AG08395 (cell line): ENCODE data around the gene PFDN5.
"Not testable (repeated sequence)": the region's sequence is repeated elsewhere in the genome, so short reads cannot be mapped to it uniquely, and the experiment has no call there.

ENCODE experiments used
- DNase-seq: peaks from one replicate; pipeline ENCODE4 v3.0.0; 2012; ENCODE audit warnings: mixed read lengths, low spot score

PFDN5 gene

DNA sequence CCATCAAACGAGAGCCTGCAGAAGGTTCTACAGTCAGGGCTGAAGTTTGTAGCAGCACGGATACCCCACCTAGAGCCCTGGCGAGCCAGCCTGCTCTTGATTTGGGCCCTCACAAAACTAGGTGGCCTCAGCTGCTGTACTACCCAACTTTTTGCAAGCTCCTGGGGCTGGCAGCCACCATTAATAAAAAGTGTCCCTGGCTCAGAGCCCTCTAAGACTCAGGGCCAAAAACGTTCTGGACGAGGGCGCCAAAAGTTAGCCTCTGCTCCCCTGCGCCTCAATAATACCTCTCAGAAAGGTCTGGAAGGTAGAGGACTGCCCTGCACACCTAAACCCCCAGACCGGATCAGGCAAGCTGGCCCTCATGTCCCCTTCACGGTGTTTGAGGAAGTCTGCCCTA, 8.9 kb upstream of the PFDN5 start:
- no peak for DNase-seq

DNA sequence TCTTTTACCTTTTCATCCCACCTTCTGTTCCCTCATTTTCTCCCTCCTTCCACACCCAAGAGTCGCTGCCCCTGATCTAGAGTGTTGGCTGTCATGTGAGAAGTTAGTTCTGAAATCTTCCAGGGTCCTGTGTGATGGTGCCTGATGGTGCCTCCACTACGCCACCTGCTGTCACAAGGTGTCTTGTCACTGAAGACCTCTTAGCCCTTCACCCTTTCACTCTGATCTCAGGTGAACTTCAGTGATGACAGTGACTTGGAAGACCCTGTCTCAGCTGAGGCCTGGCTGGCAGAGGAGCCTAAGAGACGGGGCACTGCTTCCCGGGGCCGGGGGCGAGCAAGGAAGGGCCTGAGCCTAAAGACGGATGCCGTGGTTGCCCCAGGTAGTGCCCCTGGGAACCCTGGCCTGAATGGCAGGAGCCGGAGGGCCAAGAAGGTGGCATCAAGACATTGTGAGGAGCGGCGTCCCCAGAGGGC, 7.6 kb upstream of the PFDN5 start:
- DNase-seq: peak; percentile 73

GRCh38 chr12:53288322-53288721, 7.0 kb upstream of the PFDN5 start:
- no peak for DNase-seq

DNA sequence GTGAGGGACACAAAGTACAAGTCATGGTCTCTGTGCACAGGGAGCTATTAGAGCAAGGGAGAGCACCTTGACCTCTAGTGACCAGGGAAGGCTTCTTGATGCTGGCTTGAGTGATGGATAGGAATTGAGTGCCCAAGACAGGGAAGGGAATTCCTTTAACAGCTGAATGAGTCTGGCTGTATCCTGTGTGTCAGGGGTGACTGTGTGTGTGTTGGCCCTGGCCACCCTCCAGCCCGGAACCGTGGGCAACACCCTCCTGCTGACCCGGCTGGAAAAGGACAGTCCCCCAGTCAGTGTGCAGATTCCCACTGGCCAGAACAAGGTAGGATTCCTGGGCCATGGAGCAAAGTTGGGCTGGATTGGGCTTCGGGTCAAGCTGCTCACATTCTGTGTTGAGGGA, 5.5 kb upstream of the PFDN5 start:
- peak; percentile 57 for DNase-seq

- DNase-seq: no peak
These were observed 4.7 kb upstream of the PFDN5 start for GRCh38 chr12:53290661-53291060.

- no peak for DNase-seq
These were observed 2.9 kb upstream of the PFDN5 start for GRCh38 chr12:53292426-53292825.

DNA sequence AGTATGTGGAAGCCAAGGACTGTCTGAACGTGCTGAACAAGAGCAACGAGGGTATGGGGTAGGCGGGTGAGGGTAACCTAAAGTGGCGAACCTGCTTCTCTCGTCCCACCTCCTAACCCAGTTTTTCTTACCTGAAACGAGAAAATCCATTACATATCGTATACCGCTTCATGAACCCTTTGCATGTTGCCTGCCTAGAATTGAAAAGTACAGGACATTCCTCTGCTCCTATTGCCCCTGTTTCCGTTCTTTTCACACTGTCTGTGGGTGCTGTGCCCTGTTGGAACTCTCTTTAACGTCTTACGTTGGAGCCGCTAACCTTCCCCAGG, 513 bp downstream of the PFDN5 start:
- DNase-seq: no peak

DNA sequence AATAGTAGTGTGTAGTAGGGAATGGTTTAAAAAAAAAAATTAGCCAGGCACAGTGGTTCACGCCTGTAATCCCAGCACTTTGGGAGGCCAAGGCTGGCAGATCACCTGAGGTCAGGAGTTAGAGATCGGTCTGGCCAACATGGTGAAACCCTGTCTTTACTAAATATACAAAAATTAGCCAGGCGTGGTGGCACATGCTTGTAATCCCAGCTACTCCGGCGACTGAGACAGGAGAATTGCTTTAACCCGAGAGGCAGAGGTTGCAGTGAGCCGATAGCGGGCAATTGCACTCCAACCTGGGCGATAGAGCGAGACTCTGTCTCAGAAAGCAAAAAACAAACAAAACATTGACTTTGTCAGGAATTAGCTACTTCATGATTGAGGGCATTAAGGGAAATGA, 1.8 kb downstream of the PFDN5 start:
- DNase-seq: not testable (repeated sequence)

DNA sequence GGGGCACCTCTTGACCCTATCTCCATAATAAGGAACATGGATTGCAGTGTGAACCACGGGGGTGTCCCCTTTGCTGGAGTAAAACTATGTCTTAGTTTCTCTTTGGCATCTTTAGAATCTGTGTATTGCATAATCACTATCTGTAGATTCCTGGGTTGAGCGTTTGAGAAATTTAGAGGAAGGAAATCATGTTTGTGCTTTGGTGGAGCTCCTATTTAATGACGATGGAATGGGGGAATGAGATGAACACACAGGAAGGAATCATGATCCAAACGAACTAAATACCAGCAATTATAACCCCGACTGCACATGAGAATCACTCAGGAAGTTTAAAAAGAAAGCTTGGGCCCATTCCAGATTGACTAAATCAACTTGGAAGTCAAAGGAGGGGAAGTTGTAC, 2.8 kb downstream of the PFDN5 start:
- peak; percentile 72 for DNase-seq

GRCh38 chr12:53299101-53299453, 3.7 kb downstream of the PFDN5 start:
- DNase-seq: peak; percentile 33

- peak; percentile 85 for DNase-seq
These were observed 4.3 kb downstream of the PFDN5 start, which contains the start of gene MYG1 for GRCh38 chr12:53299454-53300180. Gene MYG1 (plus strand): TSS chr12:53299695. CDS start chr12:53299738, 43 bp downstream.

DNA sequence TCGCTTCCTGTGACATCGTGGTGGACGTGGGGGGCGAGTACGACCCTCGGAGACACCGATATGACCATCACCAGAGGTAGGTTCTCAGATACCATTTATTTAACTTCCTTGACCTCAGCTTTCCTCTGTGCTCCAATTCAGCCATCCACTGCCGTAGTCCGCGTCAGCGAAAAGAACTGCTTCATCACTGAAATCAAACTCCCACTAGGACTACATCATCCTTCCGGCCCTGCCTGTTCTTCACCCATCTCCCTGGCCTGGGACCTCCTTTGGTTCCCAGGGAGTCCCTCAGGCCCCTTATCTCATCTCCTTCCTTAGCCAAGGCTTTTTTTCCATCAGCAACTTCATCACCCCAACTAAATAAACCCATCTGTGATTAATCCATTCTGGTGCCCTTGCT, 4.8 kb downstream of the PFDN5 start:
- peak; percentile 37 for DNase-seq

GRCh38 chr12:53302903-53303302, 7.6 kb downstream of the PFDN5 start:
- no peak for DNase-seq

DNA sequence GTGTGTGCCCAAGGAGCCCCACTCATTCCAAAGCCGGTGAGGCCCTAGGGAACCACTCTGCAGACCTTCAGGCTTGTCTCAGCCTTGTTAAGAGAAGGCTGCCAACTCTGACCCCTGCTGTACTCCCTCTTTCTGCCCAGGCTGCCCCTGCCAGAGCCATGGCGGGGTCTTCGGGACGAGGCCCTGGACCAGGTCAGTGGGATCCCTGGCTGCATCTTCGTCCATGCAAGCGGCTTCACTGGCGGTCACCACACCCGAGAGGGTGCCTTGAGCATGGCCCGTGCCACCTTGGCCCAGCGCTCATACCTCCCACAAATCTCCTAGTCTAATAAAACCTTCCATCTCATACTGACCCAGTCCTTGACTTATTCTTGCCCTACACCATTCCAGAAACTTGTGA, 11.5 kb downstream of the PFDN5 start:
- no peak for DNase-seq

- no peak for DNase-seq
These were observed 12.9 kb downstream of the PFDN5 start for GRCh38 chr12:53308276-53308675.

- DNase-seq: no peak
These were observed 18.7 kb downstream of the PFDN5 start for GRCh38 chr12:53313996-53314395.

DNA sequence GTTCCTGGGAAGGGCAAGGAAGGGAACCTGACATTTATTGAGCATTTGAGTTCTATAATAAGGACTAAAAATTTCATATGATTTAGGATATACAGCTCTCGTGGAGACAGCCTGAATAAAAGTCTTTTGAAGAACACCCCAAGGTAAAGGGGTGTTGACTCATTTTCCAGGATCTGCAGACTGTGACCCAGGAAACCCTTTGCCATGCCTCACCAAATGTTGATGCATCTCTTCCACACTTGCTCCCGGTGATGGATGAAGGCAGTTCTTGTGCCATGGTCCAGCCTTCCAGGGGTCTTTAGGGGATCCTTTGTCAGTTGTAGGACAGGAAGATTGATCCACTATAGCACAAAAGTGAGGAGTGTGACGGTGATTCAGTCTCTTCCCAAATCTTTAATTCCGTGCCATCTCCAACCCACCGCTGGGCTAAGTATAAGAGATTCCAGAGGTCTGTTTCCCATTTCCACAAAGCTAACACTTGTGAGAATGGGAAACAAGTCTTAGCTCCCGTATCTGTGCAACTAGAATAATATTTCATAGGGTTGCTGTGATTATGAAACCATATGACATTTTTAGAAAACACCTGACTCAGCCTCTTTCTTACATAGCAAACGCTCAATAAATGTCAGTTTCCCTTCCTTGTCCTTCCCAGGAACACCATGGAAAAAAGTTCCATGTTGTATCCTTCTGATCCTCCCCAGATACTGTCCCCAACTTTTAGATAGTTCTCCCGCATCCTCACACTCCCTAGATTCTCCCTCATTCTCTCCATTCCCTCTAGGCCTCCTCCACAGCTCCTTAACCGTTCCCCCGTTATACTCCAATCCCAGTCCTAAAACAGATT, 25.2 kb downstream of the PFDN5 start:
- DNase-seq: no peak

DNA sequence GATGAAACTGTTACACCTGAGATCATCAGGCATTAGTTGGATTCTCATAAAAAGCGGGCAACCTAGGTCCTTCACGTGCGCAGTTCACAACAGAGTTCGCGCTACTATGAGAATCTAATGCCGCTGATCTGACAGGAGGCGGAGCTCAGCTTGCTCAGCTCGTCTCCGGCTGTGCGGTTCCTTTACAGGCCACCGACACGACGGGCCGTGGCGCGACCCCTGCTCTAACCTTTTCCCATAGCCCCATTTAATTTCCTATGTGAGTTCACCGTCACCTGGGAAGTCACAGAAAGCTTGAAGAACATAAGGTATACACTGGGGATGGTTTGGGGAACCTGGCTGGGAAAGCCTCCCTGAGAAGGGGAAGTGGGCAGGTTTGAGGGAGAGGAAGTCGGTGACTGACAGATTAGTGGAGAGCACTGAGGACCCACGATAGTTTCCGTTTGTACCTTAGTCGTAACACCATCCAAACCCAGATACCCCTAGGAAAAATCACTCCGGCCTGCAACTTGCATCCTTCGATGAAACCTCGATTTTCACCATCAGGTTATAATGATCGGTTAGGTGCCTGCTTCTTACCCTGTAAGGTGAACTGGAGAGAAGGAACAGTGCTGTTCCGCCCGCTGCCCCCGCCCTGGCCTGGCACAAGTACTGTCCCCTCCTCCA, 28.9 kb downstream of the PFDN5 start:
- no peak for DNase-seq

GRCh38 chr12:53324779-53325510, 29.6 kb downstream of the PFDN5 start:
- DNase-seq: peak; percentile 95

DNA sequence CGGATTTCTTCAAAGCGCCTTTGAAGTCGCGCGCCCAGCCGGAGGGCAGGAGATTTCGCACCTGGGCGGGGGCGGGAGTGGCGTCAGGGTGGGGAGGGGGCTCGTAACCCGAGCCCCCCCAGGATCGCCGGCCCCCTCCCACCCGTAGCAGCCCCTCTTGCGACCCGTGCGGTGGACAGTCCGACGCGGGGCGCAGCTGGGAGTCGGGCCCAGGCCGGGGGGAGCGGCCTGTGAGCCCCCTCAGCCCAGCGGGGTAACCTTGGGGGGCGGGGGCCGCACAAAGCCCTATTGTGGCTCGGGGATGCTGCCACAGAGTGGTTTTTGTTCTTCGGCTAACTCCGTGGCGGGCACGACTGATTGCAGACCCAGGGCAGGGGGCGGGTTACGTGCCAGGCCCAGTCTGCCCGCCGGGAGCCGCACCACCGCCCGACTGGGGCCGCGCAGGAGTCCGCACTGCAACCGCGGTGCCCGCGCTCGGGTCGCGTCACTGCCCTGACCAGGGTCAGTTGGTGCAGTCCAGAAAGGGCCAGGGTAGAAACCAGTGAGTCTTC, 30.2 kb downstream of the PFDN5 start:
- DNase-seq: peak; percentile 46

DNA sequence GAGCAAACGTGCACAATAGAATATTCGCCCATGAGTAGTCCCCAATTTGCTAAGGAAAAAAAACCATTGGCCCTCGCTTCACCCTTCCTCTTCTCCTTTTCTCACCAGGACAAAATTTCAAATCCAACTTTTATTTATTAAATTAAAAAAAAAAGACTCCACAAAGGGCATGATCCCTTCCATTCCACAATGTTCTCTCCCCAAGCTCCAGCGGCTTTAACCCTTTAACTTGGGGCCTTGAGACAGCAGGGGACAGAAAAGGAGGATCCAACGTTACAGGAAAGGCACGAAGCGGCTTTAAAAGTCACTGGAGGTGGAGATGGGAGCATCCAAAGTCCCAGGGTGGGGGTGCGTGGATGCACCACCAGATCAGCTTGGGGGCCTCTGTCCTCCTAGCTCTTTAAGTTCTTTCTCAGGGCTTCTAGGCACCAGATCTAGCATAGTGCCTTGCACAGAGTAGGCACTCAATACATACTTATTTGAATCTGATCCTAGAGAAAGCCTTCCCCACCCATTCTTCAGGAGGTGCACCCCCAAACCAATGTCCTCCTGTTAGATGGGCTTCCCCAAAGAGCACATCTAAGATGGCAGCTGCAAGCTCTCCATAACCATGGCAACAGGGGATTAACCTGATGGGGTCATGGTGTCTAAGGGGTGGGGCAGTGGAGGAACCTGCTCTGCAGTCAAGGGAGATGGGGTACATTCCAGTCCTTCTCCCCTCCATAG, 31.3 kb downstream of the PFDN5 start:
- DNase-seq: no peak
